Right lobe of liver (tissue), 6 donors: ENCODE results near the gene ARL4A. TPM values are rescaled to one million over a fixed set of nuclear protein-coding genes. Genes with fewer than 3 reads are reported as not detected.

ENCODE experiments used
- ATAC-seq, 4 donors: fragments of 200-7000 bp; cut with Tn5 transposase; one replicate each; pipeline ENCODE4 v1.9.1; 2020; ENCODE audit warnings: mild to moderate bottlenecking in 4 of 4, moderate library complexity in 4 of 4
- DNase-seq, 3 donors: peaks; one replicate each; pipeline ENCODE4 v3.0.0-alpha.2; 2020
- H3K27ac ChIP-seq, 3 donors: fragments of 200-600 bp; one replicate each; pipeline ENCODE4 v1.8.0; 2022
- H3K27me3 ChIP-seq, 2 donors: fragments of 200-600 bp; one replicate each; pipeline ENCODE4 v1.8.0; 2022
- H3K36me3 ChIP-seq, 4 donors: fragments of 200-600 bp; sonication (generic) in 1 of 4; one replicate each; pipeline versions ENCODE4 v1.5.1 to v1.8.0; 2017 to 2022; ENCODE audit warnings: control low read depth in 1 of 4
- H3K4me1 ChIP-seq, 4 donors: fragments of 200-600 bp; sonication (generic) in 1 of 4; one replicate each; pipeline versions ENCODE4 v1.5.1 to v1.8.0; 2017 to 2022; ENCODE audit warnings: control low read depth in 1 of 4
- H3K4me3 ChIP-seq, 3 donors: fragments of 200-600 bp; one replicate each; pipeline ENCODE4 v1.8.0; 2022
- H3K9me3 ChIP-seq, 4 donors: fragments of 200-600 bp; sonication (generic) in 1 of 4; one replicate each; pipeline versions ENCODE4 v1.5.1 to v1.8.0; 2017 to 2022; ENCODE audit warnings: control low read depth in 1 of 4
- POLR2A ChIP-seq: fragments of 450-650 bp; IDR thresholded peaks from one replicate; pipeline ENCODE4 v1.6.1; 2017; ENCODE audit warnings: antibody characterized with exemption, mild to moderate bottlenecking
- WGBS: methylation state at CpG from one replicate; pipeline ENCODE4 v1.1.6; 2018; ENCODE audit warnings: low coverage, low lambda C conversion rate; ENCODE audit not compliant: insufficient coverage; ENCODE audit errors: missing lambda C conversion rate; 5-methylcytosine and 5-hydroxymethylcytosine counted together
- intact Hi-C, 2 donors: fragments of 100-400 bp; cut with DNase I; formaldehyde crosslinking; loops; one replicate each; pipeline versions ENCODE4 v1.11.2 to v1.14.1; 2022
- long read RNA-seq: library from polyadenylated mRNA; unstranded; transcript quantifications from one replicate; pipeline ENCODE4 v2.0.0, GENCODE V29; 2019
- total RNA-seq, 6 experiments: library from RNA; depleted of rRNA in 2 of 6; stranded (reverse); fragments of >200 nt in 2 of 6; fragmentation: NEBNext Ultra II Directional in 3 of 6; extraction: Animal tissue kit (Norgen Biotek cat#: 25700) in 3 of 6; gene quantifications; one replicate each; pipeline versions ENCODE4 v1.1.0 to v1.2.4, GENCODE V29; 2016 to 2023
- TF ChIP-seq, protein P1 (sequence below), 4 donors: fragments of 200-600 bp in 3 of 4; fragments of 450-650 bp in 1 of 4; IDR thresholded peaks; one replicate each; pipeline versions ENCODE4 v1.5.1 to v1.8.0; 2016 to 2022; ENCODE audit warnings: antibody characterized with exemption in 4 of 4, mild to moderate bottlenecking in 2 of 4
- donor health status: DM: no; HTN: yes; CAD: no.
- donor health status: DM: no; HTN: no; CAD: no.
- donor health status: DM: no; HTN: no; CAD: no.
- donor health status: DM: no; HTN: yes; CAD: no.
- donor health status: DM: no; HTN: yes; CAD: no.

Gene ARL4A
- 10 to 100 TPM in 2 of 6 experiments, 1 to 10 TPM in 4; 4.4 to 19.2 (median 8.3) TPM for total RNA-seq
- long read RNA-seq = 0 reads

- H3K27ac ChIP-seq = peak within 1 kb of the TSS; percentile 79 to 90 (median 89)
- 0% methylated on average over 22 of the region's 73 CpGs for WGBS
- H3K27me3 ChIP-seq = no peaks in the 10 kb centered on the region
- peak; percentile 93 for TF ChIP-seq POLR2A
- TF ChIP-seq, protein P1, sequence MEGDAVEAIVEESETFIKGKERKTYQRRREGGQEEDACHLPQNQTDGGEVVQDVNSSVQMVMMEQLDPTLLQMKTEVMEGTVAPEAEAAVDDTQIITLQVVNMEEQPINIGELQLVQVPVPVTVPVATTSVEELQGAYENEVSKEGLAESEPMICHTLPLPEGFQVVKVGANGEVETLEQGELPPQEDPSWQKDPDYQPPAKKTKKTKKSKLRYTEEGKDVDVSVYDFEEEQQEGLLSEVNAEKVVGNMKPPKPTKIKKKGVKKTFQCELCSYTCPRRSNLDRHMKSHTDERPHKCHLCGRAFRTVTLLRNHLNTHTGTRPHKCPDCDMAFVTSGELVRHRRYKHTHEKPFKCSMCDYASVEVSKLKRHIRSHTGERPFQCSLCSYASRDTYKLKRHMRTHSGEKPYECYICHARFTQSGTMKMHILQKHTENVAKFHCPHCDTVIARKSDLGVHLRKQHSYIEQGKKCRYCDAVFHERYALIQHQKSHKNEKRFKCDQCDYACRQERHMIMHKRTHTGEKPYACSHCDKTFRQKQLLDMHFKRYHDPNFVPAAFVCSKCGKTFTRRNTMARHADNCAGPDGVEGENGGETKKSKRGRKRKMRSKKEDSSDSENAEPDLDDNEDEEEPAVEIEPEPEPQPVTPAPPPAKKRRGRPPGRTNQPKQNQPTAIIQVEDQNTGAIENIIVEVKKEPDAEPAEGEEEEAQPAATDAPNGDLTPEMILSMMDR (IDR thresholded peaks at IDR 0.05) = peak in 3 of 4 donors; percentile 21 to 37 (median 29)
- H3K4me1 ChIP-seq = peaks cover 0 to 4% (median 0%) of the 10 kb centered on the region in 4 donors
- H3K4me3 ChIP-seq = peak within 1 kb of the TSS; percentile 83 to 97 (median 88)
- intact Hi-C loops = loop anchor here in 1 of 2 donors (10.0 kb wide), 1 partner anchor 428 kb away; no protein-coding TSS in a partner anchor
- ATAC-seq (peak; percentile 91 to 96 (median 92)), DNase-seq (peak; percentile 99)
- no peaks in the 10 kb centered on the region for H3K9me3 ChIP-seq
- H3K36me3 ChIP-seq = no peaks in the 10 kb centered on the region
These were observed at the start of gene ARL4A for GRCh38 chr7:12686891-12687717. TSS of gene ARL4A (plus strand) at chr7:12687633. CDS start at chr7:12688255, 622 bp downstream.

DNA sequence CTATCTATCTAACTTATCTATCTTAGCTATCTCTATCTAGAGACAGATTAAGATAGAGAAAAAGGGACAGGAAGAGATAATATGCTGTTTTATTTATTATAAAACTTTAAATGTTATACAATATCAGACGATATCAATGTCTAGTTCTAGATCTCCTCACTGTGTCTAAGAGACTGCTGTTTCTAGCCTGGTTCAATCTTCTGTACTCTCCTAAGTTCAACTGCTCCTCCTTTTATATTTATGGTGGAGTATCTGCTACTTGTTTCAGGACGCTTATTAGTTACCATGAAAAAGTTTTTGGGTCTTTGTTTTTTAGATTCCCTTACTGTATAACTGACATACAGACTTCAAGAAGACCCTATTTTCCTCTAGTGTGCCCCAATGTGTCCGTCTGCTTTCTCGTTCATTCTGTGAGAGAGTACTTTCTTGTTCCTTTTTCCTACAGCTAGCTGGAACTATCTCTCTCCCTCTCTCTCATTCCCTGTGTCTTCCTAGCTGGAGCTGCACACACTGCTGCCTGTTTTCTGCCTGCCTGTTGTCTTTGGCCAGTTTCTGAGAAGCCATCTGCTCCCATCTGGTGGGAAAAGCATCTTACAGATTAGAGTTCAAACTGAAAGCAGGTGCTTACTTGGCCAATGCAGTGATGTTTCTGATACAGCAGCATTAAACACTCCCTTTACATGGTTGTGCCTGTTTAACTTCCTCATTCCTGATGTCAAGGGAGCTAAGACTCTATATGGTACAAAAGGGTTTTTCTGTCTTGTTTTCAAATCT, 49.4 kb upstream of the ARL4A start:
- no peak for TF ChIP-seq POLR2A
- TF ChIP-seq, protein P1 (IDR thresholded peaks at IDR 0.05) = no peak
- no peak overlapping the region for H3K4me3 ChIP-seq
- peak in 2 of 4 donors; percentile 36 for ATAC-seq
- intact Hi-C loops = no loop called here
- 36% methylated on average over 4 of the region's 4 CpGs for WGBS
- no peak for DNase-seq
- H3K4me1 ChIP-seq = no peaks in the 10 kb centered on the region
- no peaks in the 10 kb centered on the region for H3K9me3 ChIP-seq
- no peaks in the 10 kb centered on the region for H3K36me3 ChIP-seq
- H3K27ac ChIP-seq = no peak overlapping the region
- no peaks in the 10 kb centered on the region for H3K27me3 ChIP-seq

DNA sequence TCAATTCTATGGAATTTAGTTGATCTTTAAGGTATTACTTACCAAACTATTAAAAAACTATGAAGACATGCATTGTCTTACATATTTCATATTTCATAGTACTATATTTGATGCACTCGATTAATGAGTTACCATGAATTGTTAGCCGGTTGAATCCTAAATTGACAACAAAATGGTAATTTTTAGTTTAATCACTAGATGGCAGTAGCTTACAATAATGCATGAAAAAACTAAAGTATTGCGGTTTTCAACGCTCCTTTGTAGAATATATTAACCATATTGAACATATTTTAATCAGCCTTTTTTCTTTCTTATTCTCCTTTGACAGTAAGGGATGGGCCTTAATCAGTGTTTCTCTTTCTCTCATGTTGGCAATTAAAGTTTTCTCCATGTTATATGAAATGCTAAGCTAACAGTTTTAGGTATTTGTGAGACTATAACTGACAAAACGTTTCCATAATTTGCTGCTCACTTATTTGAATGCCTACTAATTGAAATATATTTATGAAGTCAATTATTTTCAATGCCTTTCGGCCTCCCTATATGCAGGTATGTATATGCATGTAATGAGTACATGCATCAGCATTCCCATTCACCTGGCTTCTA, 48.5 kb upstream of the ARL4A start:
- no peak overlapping the region for H3K4me3 ChIP-seq
- no peaks in the 10 kb centered on the region for H3K4me1 ChIP-seq
- intact Hi-C loops = no loop called here
- no peaks in the 10 kb centered on the region for H3K9me3 ChIP-seq
- DNase-seq (no peak), ATAC-seq (peak; percentile 65 to 78 (median 74))
- TF ChIP-seq POLR2A = no peak
- TF ChIP-seq, protein P1 (IDR thresholded peaks at IDR 0.05) = peak; percentile 50 to 67 (median 60)
- no peak overlapping the region for H3K27ac ChIP-seq
- no peaks in the 10 kb centered on the region for H3K27me3 ChIP-seq
- no peaks in the 10 kb centered on the region for H3K36me3 ChIP-seq
- 5% methylated on average over 6 of the region's 6 CpGs for WGBS

- no peak for ATAC-seq
- Histone ChIP-seq H3K27ac (no peak overlapping the region), H3K9me3 (no peaks in the 10 kb centered on the region), H3K4me3 (no peak overlapping the region), H3K4me1 (no peaks in the 10 kb centered on the region), H3K27me3 (no peaks in the 10 kb centered on the region), H3K36me3 (no peaks in the 10 kb centered on the region)
- DNase-seq = no peak
- 68% methylated on average over 6 of the region's 7 CpGs for WGBS
- no peak for TF ChIP-seq POLR2A
- TF ChIP-seq, protein P1 (IDR thresholded peaks at IDR 0.05) = no peak
- intact Hi-C loops = no loop called here
These were observed 46.9 kb upstream of the ARL4A start for GRCh38 chr7:12640299-12641096.
